Fibroblast of skin of right quadriceps (primary cell): Measurements from ENCODE around the gene ANKRD13A.
"Not testable (repeated sequence)": the region's sequence is repeated elsewhere in the genome, so short reads cannot be mapped to it uniquely, and the experiment has no call there.

Source experiments
- DNase-seq: peaks from one replicate; pipeline ENCODE4 v3.0.0-alpha.2; 2013

ANKRD13A gene

GRCh38 chr12:109986236-109986635 lies 13.0 kb upstream of the ANKRD13A start:
- DNase-seq = not testable (repeated sequence)

GRCh38 chr12:109987615-109988014 lies 11.6 kb upstream of the ANKRD13A start:
- peak; percentile 63 for DNase-seq

DNA sequence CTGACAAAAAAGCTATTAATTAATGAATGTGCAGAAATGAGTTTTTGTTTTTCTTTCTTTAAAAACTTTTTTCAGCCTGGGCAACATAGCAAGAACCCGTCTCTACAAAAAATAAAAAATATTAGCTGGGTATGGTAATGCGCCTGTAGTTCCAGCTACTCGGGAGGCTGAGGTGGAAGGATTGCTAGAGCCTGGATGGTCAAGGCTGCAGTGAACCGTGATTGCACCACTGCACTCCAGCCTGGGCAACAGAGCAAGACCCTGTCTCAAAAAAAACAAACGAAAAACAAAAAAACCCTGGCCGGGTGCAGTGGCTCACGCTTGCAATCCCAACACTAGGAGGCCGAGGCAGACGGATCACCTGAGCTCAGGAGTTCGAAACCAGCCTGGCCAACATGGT lies 11.0 kb upstream of the ANKRD13A start:
- DNase-seq = no peak

DNA sequence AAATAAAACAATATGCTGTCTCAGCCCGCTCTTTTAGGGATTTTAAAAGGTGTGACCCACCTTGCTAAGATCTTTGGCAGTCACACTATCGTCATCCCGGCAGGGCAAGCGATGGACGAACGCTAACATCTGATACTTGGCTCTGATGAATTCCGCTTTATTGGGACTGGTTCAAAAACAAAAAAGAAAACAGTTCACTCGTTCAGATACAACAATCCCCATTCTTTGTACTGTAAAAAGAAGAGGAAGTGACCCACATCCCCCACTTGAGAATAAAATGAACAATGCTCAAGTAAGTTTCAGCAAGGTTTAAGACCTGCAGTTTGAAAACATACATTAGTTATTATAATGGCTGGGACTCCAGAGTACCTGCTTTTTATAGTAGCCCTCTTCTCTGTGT lies 10.3 kb upstream of the ANKRD13A start:
- no peak for DNase-seq

GRCh38 chr12:109989380-109989779 lies 9.8 kb upstream of the ANKRD13A start:
- DNase-seq = no peak

- DNase-seq = no peak
These were observed 7.6 kb upstream of the ANKRD13A start for GRCh38 chr12:109991586-109991985.

DNA sequence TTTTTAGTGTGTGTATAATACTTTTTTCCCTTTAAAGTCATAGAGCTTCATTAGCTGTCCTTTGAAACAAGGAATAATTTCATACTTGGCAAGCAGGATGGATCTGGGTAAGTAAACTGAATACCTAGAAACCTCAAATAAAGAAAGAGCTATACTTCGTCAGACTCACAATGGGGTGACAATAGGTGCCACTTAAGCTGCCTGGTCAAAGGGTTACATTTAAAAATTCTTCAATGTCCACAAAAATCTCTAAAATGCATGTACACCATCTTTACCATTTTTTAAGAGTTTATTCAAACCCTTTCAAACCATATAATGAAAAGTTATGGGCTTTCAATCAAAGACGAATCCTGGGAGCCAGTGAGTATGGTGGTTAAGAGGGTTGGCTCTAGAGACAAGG lies 6.1 kb upstream of the ANKRD13A start:
- no peak for DNase-seq

DNA sequence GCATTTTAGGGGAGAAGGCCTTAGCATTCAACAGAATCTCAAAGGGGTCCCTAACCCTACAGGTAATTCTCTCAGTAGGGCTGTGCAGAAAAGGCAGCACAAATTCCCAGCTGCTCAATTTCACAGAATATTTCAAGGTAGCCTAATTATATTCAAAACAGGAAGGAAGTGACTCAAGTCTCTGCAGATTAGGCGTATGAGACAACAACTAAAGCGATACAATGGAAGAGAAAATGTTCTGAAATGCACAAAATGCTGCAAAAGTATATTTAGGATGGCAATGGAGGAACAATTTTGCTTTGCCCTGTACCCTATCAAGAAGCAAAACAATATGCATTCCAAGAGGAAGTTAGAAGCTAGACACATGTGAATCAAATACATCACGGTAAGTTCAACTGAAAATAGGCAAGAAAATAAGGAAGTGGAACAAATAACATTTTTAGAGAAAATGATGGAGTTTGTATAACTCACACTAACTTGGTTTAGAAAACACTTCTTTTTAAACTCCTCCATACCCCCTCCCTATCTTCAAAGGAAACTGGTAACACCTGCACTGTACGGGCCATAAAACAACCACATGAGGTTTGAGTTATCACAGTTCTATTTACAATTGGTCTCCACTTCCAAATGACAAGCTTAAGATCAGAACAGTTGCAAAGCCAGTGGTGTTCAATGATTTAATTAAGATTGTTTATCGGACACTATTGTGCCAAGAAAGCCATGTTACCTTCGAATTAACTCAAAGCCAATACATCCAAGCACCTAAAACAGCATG lies 4.6 kb upstream of the ANKRD13A start:
- DNase-seq = no peak

GRCh38 chr12:109995361-109995685 lies 3.9 kb upstream of the ANKRD13A start:
- no peak for DNase-seq

DNA sequence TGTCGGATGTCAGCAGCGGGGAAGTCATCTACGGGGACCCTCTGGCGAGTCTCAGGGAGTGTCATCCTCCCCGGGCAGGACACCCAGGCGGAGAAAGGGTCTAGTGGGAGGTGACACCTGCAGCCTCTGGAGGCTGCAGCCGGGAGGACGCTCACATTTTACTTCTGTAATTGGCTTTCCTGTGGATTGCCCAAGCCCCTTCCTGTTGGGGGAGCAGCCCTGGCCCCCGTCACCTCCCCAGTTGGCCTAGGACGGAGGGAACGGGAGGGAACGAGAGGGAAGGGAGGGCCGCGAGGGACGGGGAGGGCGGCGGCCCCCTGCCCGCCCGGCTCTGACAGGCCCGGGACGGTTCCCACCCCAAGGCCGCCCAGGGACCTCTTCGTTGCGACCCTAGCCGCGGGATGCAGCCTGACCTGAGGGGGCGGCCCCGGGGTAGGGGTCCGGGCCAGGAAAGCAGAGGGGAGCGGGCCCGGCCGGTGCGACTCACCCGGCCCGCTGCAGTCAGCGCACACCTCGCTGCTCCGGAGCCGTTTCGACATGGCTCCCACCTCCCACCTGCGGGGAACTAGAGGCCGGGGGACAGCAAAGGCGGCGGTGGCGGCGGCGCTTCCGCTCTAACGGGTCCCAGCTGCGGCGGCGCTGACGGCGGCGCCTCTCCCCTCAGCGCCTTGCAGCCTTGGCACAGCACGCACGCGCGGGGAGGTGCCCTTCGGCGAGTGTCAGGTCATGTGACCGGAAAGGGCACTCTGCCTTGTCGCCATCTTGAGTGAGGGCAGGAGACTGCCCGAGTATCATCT lies 3.3 kb upstream of the ANKRD13A start, which contains the start of gene GIT2:
Gene GIT2, minus strand, starts transcription at position 683 of the 797 bp plus-strand sequence. Its CDS starts 144 bp downstream, at position 539.
- DNase-seq = peak; percentile 90

DNA sequence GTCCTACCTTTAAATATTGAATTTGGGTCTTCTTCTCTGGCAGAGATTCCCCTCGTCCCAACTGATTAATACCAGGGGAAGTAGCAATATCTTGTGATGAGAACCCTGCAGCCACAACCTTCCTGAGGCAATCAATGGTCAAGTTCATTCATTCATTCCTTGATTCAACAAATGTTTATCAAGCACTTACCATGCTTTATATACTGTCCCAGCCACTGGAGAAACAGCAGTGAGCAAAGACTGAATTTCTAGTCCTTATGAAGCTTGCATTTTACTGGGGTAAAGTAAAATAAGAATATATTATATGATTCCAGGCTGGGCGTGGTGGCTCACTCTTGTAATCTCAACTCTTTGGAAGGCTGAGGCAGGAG lies 2.8 kb upstream of the ANKRD13A start:
- no peak for DNase-seq

DNA sequence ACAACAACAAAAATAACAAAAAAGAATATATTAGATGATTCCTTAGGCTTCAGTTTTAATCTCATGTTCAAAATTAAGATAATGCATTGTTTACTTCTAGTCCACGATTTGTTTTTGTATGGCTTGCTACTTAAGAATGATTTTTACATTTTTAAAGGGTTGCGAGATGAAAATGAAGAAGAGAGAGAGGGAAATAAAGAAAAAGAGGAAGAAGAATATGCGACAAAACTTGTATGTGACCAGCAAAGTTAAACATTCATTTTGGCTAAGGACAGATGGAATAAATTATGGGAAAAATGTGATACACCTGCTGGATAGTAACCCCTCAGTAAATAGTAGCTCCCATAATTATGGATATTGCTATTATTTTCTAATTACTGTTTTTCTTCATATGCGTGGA lies 1.8 kb upstream of the ANKRD13A start:
- no peak for DNase-seq

GRCh38 chr12:109998241-109998903 lies 858 bp upstream of the ANKRD13A start:
- DNase-seq = peak; percentile 42

GRCh38 chr12:109999649-109999971 lies 380 bp downstream of the ANKRD13A start:
- DNase-seq = no peak

DNA sequence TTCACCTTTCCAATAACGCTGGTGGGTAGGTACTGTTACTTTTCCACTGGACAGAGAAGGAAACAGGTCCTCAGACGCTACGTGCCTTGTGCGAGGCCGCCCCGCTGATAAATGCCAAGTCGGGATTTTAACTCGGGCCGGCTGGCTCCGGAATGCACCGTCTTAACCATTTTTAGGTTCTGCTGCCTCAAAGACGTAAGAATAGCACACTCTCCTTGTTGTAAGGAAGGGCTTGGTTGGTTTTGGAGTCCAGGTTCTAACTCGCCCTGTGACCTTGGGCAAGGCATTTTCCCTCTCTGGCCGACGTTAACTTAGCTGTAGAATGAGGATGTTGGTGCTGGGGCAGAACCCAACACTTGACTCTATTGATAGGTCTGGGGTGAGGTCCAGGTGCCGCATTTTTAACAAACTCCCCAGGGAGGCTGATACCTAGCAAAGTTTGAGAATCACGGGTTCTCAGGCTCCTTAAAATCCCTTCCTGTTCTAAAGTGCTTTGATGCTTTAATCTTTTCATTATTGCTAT lies 814 bp downstream of the ANKRD13A start:
- DNase-seq = peak; percentile 37

GRCh38 chr12:110001596-110001995 lies 2.4 kb downstream of the ANKRD13A start:
- peak; percentile 92 for DNase-seq

DNA sequence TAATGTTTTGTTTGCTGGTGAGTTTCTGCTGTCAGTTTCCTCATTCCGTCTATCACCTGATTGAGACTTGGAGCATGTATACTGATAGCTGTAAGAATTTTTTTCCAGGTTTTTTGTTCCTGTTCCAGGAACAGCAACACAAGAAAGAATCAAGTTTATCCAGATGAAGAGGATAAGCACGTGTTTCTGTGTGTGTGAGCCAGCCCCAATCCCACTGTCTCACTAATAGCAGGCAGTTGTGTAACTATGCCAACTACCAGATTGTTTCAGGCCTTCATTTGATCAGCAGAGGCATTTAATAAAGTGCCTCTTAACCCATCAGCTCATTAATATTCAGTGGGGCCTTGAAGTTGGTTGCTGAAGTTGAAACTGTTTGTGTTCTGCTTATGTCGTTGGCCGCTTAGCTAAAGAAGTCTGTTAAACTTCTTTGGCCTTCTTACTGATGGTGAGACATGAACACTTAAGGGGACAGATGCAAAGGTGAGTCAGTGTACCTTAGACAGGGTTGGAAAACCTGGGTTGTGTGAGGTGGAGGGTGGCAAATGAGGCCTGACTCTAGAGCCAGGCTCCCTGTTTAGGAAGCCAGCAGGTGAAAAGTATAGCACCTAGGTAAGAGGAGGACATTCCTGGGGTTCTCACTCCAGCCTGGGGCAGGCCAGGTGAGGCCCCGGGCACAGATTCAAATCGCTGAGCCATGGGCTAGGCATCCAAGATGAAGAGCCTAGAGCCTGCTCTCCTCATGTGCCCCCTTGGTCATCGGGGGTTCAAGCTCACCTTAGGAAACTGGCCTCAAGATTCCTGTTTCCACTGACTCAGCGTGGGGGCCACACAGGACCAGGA lies 3.7 kb downstream of the ANKRD13A start:
- DNase-seq = peak; percentile 36

GRCh38 chr12:110004598-110004997 lies 5.4 kb downstream of the ANKRD13A start:
- no peak for DNase-seq

- DNase-seq = no peak
These were observed 6.2 kb downstream of the ANKRD13A start for GRCh38 chr12:110005319-110005973.

DNA sequence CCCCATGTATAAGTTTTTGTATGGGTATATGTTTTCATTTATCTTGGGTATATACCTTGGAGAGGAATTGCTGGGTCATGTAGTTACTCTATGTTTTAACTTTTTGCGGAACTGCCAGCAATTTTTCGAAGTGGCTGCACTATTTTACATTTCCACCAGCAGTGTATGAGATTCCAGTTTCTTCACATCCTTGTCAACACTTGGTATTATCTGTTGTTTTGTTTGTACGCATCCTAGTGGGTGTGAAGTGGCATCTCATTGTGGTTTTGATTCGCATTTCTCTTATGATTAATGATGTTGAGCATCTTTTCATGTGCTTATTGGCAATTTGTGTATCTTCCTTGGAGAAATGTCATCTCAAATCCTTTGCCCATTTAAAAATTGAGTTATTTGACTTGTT lies 6.9 kb downstream of the ANKRD13A start:
- DNase-seq = no peak

- no peak for DNase-seq
These were observed 8.7 kb downstream of the ANKRD13A start for GRCh38 chr12:110007881-110008280.
